ENCODE results near the gene CLCN6. TPM values are rescaled to one million over a fixed set of nuclear protein-coding genes. Genes with fewer than 3 reads are reported as not detected.

CLCN6 gene
- total RNA-seq, 1 donor from 2014 or later, result 56.3 TPM

GRCh38 chr1:11857164-11857851 is 51.3 kb downstream of the CLCN6 start:
- H3K9me3 Mint-ChIP-seq, result no peaks in the 10 kb centered on the region
- no peak for DNase-seq (ENCODE audit: low read depth, low spot score)
- H3K27ac Mint-ChIP-seq (ENCODE audit: unreplicated experiment), result no peak overlapping the region
- peaks cover 84% of the 10 kb centered on the region for H3K27me3 Mint-ChIP-seq (ENCODE audit: low read depth)
- no peaks in the 10 kb centered on the region for H3K36me3 Mint-ChIP-seq (ENCODE audit: low read depth)
- TF ChIP-seq CTCF (conservative IDR thresholded peaks at IDR 0.05), result no peak
- peaks cover 4% of the 10 kb centered on the region for H3K4me1 Mint-ChIP-seq
- H3K4me3 Mint-ChIP-seq, result no peak overlapping the region

- no peak overlapping the region for H3K4me3 Mint-ChIP-seq
- TF ChIP-seq CTCF (conservative IDR thresholded peaks at IDR 0.05), result no peak
- no peak overlapping the region for H3K27ac Mint-ChIP-seq (ENCODE audit: unreplicated experiment)
- H3K27me3 Mint-ChIP-seq (ENCODE audit: low read depth), result peaks cover 88% of the 10 kb centered on the region
- no peaks in the 10 kb centered on the region for H3K4me1 Mint-ChIP-seq
- H3K36me3 Mint-ChIP-seq (ENCODE audit: low read depth), result no peaks in the 10 kb centered on the region
- H3K9me3 Mint-ChIP-seq, result no peaks in the 10 kb centered on the region
- DNase-seq (ENCODE audit: low read depth, low spot score), result no peak
Observed at GRCh38 chr1:11858158-11858557, 52.2 kb downstream of the CLCN6 start.

- Mint-ChIP-seq H3K9me3 (no peaks in the 10 kb centered on the region), H3K27me3 (ENCODE audit: low read depth) (peaks cover 87% of the 10 kb centered on the region), H3K36me3 (ENCODE audit: low read depth) (no peaks in the 10 kb centered on the region), H3K4me1 (no peaks in the 10 kb centered on the region), H3K27ac (ENCODE audit: unreplicated experiment) (no peak within 1 kb of the TSS), H3K4me3 (no peak within 1 kb of the TSS)
- no peak for TF ChIP-seq CTCF (conservative IDR thresholded peaks at IDR 0.05)
- DNase-seq (ENCODE audit: low read depth, low spot score), result no peak
Observed at GRCh38 chr1:11858613-11858967, 52.6 kb downstream of the CLCN6 start, which contains the start of gene NPPB. NPPB (minus strand) TSS chr1:11858945; CDS start chr1:11858833, 112 bp downstream.

GRCh38 chr1:11858968-11859871 is 53.2 kb downstream of the CLCN6 start:
- H3K27ac Mint-ChIP-seq (ENCODE audit: unreplicated experiment), result no peak overlapping the region
- H3K27me3 Mint-ChIP-seq (ENCODE audit: low read depth), result peaks cover 88% of the 10 kb centered on the region
- peak; percentile 80 for DNase-seq (ENCODE audit: low read depth, low spot score)
- no peak overlapping the region for H3K4me3 Mint-ChIP-seq
- H3K4me1 Mint-ChIP-seq, result no peaks in the 10 kb centered on the region
- H3K9me3 Mint-ChIP-seq, result no peaks in the 10 kb centered on the region
- no peaks in the 10 kb centered on the region for H3K36me3 Mint-ChIP-seq (ENCODE audit: low read depth)
- TF ChIP-seq CTCF (conservative IDR thresholded peaks at IDR 0.05), result peak; percentile 44

DNA sequence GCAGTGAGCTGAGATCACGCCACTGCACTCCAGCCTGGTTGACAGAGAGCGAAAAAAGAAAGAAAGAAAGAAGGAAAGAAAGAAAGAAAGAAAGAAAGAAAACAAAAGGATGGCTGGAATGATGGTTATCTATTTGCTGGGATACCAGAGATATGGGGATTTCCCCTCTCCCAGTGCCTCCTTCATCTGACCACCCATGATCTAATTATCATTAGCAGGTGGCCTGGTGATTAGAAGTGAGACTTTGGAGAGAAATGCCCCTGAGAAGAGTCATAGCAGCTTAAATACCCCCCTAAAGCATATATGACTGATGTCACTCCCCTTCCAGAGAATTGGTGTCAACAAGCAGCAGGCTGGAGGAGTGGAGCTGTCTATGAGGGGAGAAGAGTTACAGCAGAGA is 54.1 kb downstream of the CLCN6 start:
- no peaks in the 10 kb centered on the region for H3K4me1 Mint-ChIP-seq
- peaks cover 86% of the 10 kb centered on the region for H3K27me3 Mint-ChIP-seq (ENCODE audit: low read depth)
- H3K9me3 Mint-ChIP-seq, result no peaks in the 10 kb centered on the region
- no peak overlapping the region for H3K27ac Mint-ChIP-seq (ENCODE audit: unreplicated experiment)
- H3K4me3 Mint-ChIP-seq, result no peak overlapping the region
- TF ChIP-seq CTCF (conservative IDR thresholded peaks at IDR 0.05), result no peak
- DNase-seq (ENCODE audit: low read depth, low spot score), result no peak
- H3K36me3 Mint-ChIP-seq (ENCODE audit: low read depth), result no peaks in the 10 kb centered on the region

Data from neural crest cell (in vitro differentiated cells).